ENCODE results near the gene NFIA. TPM values are rescaled to one million over a fixed set of nuclear protein-coding genes. Genes with fewer than 3 reads are reported as not detected.

NFIA gene
- total and polyA plus RNA-seq, 10 of the 15 experiments (the other 5 are each of a cell fraction or from before 2014, with no cell fraction given) = 0.10 to 0.16 TPM; not detected in 8

DNA sequence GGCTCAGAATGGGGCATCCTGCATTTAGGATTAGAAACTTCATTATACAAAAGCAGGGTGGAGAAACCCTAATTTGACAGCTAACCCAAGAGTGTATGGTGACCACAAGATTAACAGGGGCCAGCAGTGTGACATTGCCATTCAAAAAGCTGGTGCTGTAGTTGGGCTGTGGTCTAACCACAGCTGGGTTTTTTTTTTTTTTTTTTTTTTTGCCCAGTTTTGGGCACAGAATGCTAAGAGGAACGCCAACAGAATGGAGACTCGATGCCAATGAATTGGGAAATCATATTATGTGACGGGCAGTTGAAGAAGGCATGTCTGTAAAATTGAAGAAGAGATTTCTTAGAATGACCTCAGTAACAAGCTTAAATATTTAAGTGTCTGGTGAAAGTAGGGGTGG lies 58.4 kb downstream of the NFIA start:
- H3K9me3 ChIP-seq (replicated peaks; ENCODE audit: control insufficient read depth, insufficient read depth, low read length) = no peaks in the 10 kb centered on the region
- SMC1A ChIA-PET (ENCODE audit: uncharacterized antibody, unreplicated experiment) = no interaction called here
- no peaks in the 10 kb centered on the region for H4K20me1 ChIP-seq (ENCODE audit: control insufficient read depth, insufficient read depth)
- no peak for DNase-seq (ENCODE audit: low read depth, low spot score)
- H3K27me3 ChIP-seq (replicated peaks in 1 of 2; ENCODE audit: control insufficient read depth in 2 of 2, insufficient read depth in 2 of 2, low read length in 1 of 2) = peaks cover 0 to 2% of the 10 kb centered on the region in 2 experiments; a peak in 2 of 4 replicates
- H3K4me3 ChIP-seq = no peak overlapping the region
- no peak overlapping the region for H2AFZ ChIP-seq (ENCODE audit: control insufficient read depth, low read depth, low read length)
- RAD21 ChIA-PET (ENCODE audit: unreplicated experiment) = interaction anchor here (0.6 kb wide), 1 partner anchor 712 kb away, joined by 3 read pairs; no protein-coding TSS in a partner anchor
- CTCF ChIA-PET = interaction anchor here (0.8 kb wide), 1 partner anchor 8 kb away, joined by 4 read pairs; no protein-coding TSS in a partner anchor
- WGBS (ENCODE audit: insufficient coverage, insufficient replicate concordance, low lambda C conversion rate, missing lambda C conversion rate) = 29% methylated on average over 3 of the region's 3 CpGs
- in situ Hi-C loops (cut with MboI) = no loop called here
- no peak overlapping the region for H3K9ac ChIP-seq (ENCODE audit: control insufficient read depth, insufficient read depth, low read length)
- POLR2A ChIA-PET = no interaction called here
- H3K79me2 ChIP-seq (ENCODE audit: control insufficient read depth, insufficient read depth, low read length) = no peaks in the 10 kb centered on the region
- H3K27ac ChIP-seq (ENCODE audit: control insufficient read depth, insufficient read depth) = no peak overlapping the region
- FAIRE-seq = no peak
- intact Hi-C loops (cut with micrococcal nuclease; ENCODE audit: unreplicated experiment) = no loop called here
- ATAC-seq = no peak
- H3K4me2 ChIP-seq (ENCODE audit: control insufficient read depth, insufficient read depth) = no peak overlapping the region
- H3K4me1 ChIP-seq (ENCODE audit: control insufficient read depth, insufficient read depth, low read length) = no peaks in the 10 kb centered on the region
- BruUV-seq (replicated peaks) = no TSS peak
- H3K36me3 ChIP-seq (ENCODE audit: control insufficient read depth in 2 of 2, insufficient read depth in 2 of 2, low read length in 1 of 2) = no peaks in the 10 kb centered on the region
- TF ChIP-seq IKZF1 (conservative IDR thresholded peaks at IDR 0.05) (no peak), CEBPB (IDR thresholded peaks at IDR 0.05; ENCODE audit: borderline replicate concordance in 1 of 2, low read depth in 2 of 2, low read length in 2 of 2) (no peak), ESRRA (IDR thresholded peaks at IDR 0.05; ENCODE audit: low read length) (no peak), ZZZ3 (IDR thresholded peaks at IDR 0.05; ENCODE audit: control insufficient read depth, insufficient read length, low read depth) (no peak), NRF1 (conservative IDR thresholded peaks at IDR 0.05; ENCODE audit: low read depth, low read length) (no peak), SMARCA5 (IDR thresholded peaks at IDR 0.05) (no peak), RAD51 (IDR thresholded peaks at IDR 0.05) (no peak), BCL11A (IDR thresholded peaks at IDR 0.05; ENCODE audit: low read depth, low read length) (no peak), JUND (IDR thresholded peaks at IDR 0.05; ENCODE audit: low read depth, low read length) (no peak)
- TF ChIP-seq, protein P1, sequence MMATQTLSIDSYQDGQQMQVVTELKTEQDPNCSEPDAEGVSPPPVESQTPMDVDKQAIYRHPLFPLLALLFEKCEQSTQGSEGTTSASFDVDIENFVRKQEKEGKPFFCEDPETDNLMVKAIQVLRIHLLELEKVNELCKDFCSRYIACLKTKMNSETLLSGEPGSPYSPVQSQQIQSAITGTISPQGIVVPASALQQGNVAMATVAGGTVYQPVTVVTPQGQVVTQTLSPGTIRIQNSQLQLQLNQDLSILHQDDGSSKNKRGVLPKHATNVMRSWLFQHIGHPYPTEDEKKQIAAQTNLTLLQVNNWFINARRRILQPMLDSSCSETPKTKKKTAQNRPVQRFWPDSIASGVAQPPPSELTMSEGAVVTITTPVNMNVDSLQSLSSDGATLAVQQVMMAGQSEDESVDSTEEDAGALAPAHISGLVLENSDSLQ (IDR thresholded peaks at IDR 0.05) = no peak
- TF ChIP-seq, protein P2, sequence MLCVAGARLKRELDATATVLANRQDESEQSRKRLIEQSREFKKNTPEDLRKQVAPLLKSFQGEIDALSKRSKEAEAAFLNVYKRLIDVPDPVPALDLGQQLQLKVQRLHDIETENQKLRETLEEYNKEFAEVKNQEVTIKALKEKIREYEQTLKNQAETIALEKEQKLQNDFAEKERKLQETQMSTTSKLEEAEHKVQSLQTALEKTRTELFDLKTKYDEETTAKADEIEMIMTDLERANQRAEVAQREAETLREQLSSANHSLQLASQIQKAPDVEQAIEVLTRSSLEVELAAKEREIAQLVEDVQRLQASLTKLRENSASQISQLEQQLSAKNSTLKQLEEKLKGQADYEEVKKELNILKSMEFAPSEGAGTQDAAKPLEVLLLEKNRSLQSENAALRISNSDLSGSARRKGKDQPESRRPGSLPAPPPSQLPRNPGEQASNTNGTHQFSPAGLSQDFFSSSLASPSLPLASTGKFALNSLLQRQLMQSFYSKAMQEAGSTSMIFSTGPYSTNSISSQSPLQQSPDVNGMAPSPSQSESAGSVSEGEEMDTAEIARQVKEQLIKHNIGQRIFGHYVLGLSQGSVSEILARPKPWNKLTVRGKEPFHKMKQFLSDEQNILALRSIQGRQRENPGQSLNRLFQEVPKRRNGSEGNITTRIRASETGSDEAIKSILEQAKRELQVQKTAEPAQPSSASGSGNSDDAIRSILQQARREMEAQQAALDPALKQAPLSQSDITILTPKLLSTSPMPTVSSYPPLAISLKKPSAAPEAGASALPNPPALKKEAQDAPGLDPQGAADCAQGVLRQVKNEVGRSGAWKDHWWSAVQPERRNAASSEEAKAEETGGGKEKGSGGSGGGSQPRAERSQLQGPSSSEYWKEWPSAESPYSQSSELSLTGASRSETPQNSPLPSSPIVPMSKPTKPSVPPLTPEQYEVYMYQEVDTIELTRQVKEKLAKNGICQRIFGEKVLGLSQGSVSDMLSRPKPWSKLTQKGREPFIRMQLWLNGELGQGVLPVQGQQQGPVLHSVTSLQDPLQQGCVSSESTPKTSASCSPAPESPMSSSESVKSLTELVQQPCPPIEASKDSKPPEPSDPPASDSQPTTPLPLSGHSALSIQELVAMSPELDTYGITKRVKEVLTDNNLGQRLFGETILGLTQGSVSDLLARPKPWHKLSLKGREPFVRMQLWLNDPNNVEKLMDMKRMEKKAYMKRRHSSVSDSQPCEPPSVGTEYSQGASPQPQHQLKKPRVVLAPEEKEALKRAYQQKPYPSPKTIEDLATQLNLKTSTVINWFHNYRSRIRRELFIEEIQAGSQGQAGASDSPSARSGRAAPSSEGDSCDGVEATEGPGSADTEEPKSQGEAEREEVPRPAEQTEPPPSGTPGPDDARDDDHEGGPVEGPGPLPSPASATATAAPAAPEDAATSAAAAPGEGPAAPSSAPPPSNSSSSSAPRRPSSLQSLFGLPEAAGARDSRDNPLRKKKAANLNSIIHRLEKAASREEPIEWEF (IDR thresholded peaks at IDR 0.05; ENCODE audit: insufficient replicate concordance, low read depth, low read length) = no peak
- TF ChIP-seq, protein P3, sequence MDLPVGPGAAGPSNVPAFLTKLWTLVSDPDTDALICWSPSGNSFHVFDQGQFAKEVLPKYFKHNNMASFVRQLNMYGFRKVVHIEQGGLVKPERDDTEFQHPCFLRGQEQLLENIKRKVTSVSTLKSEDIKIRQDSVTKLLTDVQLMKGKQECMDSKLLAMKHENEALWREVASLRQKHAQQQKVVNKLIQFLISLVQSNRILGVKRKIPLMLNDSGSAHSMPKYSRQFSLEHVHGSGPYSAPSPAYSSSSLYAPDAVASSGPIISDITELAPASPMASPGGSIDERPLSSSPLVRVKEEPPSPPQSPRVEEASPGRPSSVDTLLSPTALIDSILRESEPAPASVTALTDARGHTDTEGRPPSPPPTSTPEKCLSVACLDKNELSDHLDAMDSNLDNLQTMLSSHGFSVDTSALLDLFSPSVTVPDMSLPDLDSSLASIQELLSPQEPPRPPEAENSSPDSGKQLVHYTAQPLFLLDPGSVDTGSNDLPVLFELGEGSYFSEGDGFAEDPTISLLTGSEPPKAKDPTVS (IDR thresholded peaks at IDR 0.05; ENCODE audit: low read depth, low read length) = no peak
- TF ChIP-seq, protein P4, sequence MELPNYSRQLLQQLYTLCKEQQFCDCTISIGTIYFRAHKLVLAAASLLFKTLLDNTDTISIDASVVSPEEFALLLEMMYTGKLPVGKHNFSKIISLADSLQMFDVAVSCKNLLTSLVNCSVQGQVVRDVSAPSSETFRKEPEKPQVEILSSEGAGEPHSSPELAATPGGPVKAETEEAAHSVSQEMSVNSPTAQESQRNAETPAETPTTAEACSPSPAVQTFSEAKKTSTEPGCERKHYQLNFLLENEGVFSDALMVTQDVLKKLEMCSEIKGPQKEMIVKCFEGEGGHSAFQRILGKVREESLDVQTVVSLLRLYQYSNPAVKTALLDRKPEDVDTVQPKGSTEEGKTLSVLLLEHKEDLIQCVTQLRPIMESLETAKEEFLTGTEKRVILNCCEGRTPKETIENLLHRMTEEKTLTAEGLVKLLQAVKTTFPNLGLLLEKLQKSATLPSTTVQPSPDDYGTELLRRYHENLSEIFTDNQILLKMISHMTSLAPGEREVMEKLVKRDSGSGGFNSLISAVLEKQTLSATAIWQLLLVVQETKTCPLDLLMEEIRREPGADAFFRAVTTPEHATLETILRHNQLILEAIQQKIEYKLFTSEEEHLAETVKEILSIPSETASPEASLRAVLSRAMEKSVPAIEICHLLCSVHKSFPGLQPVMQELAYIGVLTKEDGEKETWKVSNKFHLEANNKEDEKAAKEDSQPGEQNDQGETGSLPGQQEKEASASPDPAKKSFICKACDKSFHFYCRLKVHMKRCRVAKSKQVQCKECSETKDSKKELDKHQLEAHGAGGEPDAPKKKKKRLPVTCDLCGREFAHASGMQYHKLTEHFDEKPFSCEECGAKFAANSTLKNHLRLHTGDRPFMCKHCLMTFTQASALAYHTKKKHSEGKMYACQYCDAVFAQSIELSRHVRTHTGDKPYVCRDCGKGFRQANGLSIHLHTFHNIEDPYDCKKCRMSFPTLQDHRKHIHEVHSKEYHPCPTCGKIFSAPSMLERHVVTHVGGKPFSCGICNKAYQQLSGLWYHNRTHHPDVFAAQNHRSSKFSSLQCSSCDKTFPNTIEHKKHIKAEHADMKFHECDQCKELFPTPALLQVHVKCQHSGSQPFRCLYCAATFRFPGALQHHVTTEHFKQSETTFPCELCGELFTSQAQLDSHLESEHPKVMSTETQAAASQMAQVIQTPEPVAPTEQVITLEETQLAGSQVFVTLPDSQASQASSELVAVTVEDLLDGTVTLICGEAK (IDR thresholded peaks at IDR 0.05; ENCODE audit: borderline replicate concordance) = no peak

Measured in GM12878 (cell line).